RWPE1 (cell line): ENCODE data around the gene TGIF2.
"Not testable (repeated sequence)": the region's sequence is repeated elsewhere in the genome, so short reads cannot be mapped to it uniquely, and the experiment has no call there.

Source experiments
- CTCF ChIA-PET: fragments of 350-600 bp; sonication (Branson Sonifier 250); formaldehyde crosslinking; extraction: SDS; loops from one replicate; lab custom pipeline; 2021; lab: Yijun Ruan, JAX
- POLR2A ChIA-PET: fragments of 400-600 bp; formaldehyde crosslinking; extraction: SDS; loops from one replicate; lab custom pipeline; 2020; ENCODE audit warnings: antibody characterized with exemption; ENCODE audit not compliant: low non-redundant PET; lab: Yijun Ruan, JAX
- DNase-seq: peaks from one replicate; pipeline ENCODE4 v3.0.0; 2012; ENCODE audit warnings: low spot score
- H3K27ac ChIP-seq: fragments of 450-650 bp; 2 replicates; pipeline ENCODE4 v1.5.1; 2017
- TF ChIP-seq, protein P1 (sequence below): fragments of 450-650 bp; conservative IDR thresholded peaks from 2 replicates; pipeline ENCODE4 v1.5.1; 2017; ENCODE audit warnings: low read depth, mild to moderate bottlenecking

The TGIF2 gene

GRCh38 chr20:36631646-36632045 is 58.2 kb downstream of the TGIF2 start:
- ChIA-PET CTCF (interaction anchor here (0.6 kb wide), 2 partner anchors 159 to 628 kb away, joined by 3 to 4 read pairs; no protein-coding TSS in a partner anchor), POLR2A (interaction anchor here (0.9 kb wide), 1 partner anchor 115 kb away, joined by 4 read pairs; no protein-coding TSS in a partner anchor)
- no peak for DNase-seq
- no peak overlapping the region for H3K27ac ChIP-seq
- TF ChIP-seq, protein P1, sequence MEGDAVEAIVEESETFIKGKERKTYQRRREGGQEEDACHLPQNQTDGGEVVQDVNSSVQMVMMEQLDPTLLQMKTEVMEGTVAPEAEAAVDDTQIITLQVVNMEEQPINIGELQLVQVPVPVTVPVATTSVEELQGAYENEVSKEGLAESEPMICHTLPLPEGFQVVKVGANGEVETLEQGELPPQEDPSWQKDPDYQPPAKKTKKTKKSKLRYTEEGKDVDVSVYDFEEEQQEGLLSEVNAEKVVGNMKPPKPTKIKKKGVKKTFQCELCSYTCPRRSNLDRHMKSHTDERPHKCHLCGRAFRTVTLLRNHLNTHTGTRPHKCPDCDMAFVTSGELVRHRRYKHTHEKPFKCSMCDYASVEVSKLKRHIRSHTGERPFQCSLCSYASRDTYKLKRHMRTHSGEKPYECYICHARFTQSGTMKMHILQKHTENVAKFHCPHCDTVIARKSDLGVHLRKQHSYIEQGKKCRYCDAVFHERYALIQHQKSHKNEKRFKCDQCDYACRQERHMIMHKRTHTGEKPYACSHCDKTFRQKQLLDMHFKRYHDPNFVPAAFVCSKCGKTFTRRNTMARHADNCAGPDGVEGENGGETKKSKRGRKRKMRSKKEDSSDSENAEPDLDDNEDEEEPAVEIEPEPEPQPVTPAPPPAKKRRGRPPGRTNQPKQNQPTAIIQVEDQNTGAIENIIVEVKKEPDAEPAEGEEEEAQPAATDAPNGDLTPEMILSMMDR, result no peak

DNA sequence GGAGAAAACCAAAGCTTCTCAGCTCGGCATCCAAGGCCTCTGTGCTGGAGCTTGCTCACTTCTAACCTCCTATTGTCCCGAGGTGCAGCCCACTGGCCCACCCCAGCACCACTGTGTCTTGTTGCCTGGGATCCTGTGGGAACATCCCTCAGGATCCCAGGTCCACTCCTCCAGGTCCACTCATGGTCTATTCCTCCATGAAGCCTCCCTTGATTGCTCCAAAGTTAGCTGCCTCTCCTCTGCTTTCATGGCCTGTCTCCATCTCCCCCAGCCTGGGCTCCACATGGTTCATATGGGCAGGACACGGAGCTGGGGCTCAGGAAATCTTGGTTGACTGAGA is 58.7 kb downstream of the TGIF2 start:
- TF ChIP-seq, protein P1, result no peak
- ChIA-PET CTCF (interaction anchor here (0.6 kb wide), 3 partner anchors 16 to 628 kb away, joined by 3 to 4 read pairs (median 3); no protein-coding TSS in a partner anchor), POLR2A (interaction anchor here (0.5 kb wide), 1 partner anchor 117 kb away, joined by 4 read pairs; no protein-coding TSS in a partner anchor)
- no peak overlapping the region for H3K27ac ChIP-seq
- no peak for DNase-seq

DNA sequence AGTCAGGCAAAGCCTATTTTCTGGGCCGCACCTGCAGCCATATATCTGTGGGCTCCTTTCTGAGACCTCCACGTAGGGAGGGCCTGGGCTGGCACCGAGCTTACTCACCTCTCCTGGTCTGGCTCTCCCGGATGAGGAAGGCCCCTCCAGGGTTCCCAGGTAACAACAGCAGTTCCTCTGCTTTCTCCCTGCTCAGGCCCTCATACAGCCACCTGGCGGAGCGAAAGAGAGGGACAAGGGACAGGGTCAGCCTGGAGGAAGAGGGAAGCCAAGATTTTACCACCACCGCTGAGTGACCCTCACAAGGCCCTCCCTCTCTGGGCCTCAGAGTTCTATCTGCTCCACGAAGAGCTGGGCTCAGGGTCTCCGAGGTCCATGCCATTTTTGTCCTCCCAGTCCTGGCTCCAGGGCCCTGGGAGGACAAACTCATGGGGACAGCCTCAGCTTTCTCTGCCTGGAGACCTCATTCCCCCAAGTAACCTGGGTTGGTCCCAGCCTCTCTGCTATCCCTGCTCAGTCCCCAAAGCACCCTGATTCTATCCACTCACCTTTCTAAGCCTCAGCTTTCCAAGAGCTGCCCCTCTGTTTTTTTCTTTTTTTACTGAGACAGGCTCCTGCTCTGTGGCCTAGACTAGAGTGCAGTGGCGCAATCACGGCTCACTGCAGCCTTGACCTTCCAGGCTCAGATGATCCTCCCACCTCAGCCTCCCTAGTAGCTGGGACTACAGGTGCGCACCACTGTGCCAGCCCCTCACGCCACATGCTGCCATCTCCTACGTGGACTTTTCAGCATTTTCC is 59.3 kb downstream of the TGIF2 start:
- ChIA-PET POLR2A (interaction anchor here (0.5 kb wide), 2 partner anchors 117 to 426 kb away, joined by 4 to 6 read pairs; no protein-coding TSS in a partner anchor), CTCF (interaction anchor here (0.6 to 1.0 kb wide), 5 partner anchors 16 to 236 kb away, joined by 3 to 4 read pairs (median 3); no protein-coding TSS in a partner anchor)
- H3K27ac ChIP-seq, result no peak overlapping the region
- TF ChIP-seq, protein P1, result no peak
- DNase-seq, result no peak

DNA sequence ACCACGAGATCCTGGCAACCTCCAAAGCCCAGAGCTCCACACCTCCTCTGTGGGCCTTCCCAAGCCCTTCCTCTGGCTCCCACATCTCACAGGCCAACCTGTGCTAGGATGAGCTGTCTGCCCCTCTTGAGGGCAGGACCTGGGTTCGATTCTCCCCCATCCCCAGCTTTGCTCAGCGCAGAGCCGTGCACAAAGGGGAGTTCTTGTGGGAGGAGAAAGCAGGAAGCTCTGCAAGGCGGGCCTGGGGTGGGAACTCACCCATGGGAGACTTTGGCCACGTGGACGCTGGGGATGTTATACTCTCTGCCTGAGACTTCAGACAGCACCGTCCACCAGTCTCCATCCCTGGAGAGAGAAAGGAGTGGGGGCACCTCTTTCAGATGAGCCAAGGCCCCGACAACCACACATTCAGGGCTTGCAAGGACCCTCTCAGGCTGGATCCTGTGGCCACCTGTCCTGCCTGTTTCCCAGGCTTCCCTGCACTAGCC is 59.9 kb downstream of the TGIF2 start:
- H3K27ac ChIP-seq, result no peak overlapping the region
- ChIA-PET CTCF (interaction anchor here (0.7 to 1.0 kb wide), 3 partner anchors 20 to 60 kb away, joined by 3 to 4 read pairs (median 3); no protein-coding TSS in a partner anchor), POLR2A (interaction anchor here (0.5 kb wide), 1 partner anchor 425 kb away, joined by 6 read pairs; no protein-coding TSS in a partner anchor)
- TF ChIP-seq, protein P1, result no peak
- no peak for DNase-seq

DNA sequence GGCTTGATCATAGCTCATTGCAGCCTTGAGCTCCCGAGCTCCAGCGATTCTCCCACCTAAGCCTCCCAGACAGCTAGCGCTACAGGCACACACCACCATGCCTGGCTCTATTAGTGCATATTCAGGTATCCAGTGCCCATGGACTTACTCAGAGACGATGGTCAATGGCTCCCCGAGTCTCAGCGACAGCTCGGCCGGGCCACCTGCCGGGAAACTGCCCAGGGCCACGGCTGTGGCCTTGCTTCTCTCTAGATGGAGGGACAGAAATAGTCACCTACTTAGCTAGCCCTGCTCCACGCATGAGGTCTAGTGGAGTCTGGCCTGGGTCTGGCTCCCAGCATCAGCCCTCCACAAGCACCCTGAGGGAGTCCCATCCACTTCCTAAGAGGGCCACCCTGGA is 60.9 kb downstream of the TGIF2 start:
- DNase-seq, result no peak
- TF ChIP-seq, protein P1, result no peak
- CTCF ChIA-PET, result no interaction called here
- POLR2A ChIA-PET, result no interaction called here
- H3K27ac ChIP-seq, result no peak overlapping the region

DNA sequence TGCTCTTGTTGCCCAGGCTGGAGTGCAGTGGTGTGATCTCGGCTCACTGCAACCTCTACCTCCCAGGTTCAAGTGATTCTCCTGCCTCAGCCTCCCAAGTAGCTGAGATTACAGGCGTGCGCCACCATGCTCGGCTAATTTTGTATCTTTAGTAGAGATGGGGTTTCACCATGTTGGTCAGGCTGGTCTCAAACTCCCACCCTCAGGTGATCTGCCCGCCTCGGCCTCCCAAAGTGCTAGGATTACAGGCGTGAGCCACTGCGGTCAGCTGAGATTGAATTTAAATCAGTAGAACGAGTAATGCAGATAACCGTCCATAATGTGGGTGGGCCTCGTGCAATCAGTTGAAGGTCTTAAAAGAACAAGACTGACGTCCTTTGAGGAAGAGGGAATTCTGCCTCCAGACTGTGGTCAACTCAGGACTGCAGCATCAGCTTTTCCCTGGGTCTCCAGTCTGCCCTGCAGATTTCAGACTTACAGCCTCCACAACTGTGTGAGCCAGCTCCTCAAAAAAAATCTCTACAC is 65.5 kb downstream of the TGIF2 start:
- DNase-seq, H3K27ac ChIP-seq, POLR2A ChIA-PET: not testable (repeated sequence)
- CTCF ChIA-PET, result interaction anchor here (0.6 kb wide), 1 partner anchor 158 kb away, joined by 4 read pairs; no protein-coding TSS in a partner anchor

- TF ChIP-seq, protein P1, result no peak
- CTCF ChIA-PET, result no interaction called here
- H3K27ac ChIP-seq, result no peak overlapping the region
- POLR2A ChIA-PET, result no interaction called here
- DNase-seq, result no peak
These were observed 68.1 kb downstream of the TGIF2 start for GRCh38 chr20:36641506-36641843.
